Activated naive CD8-positive, alpha-beta T cell (primary cell): ENCODE data around the gene GDPD4.

Experiments
- H3K27ac Mint-ChIP-seq: one replicate; pipeline ENCODE4 v1.8.0; 2021; ENCODE audit warnings: mixed read lengths
- H3K27me3 Mint-ChIP-seq: one replicate; pipeline ENCODE4 v1.8.0; 2021; ENCODE audit warnings: mixed read lengths
- H3K36me3 Mint-ChIP-seq: one replicate; pipeline ENCODE4 v1.8.0; 2021; ENCODE audit warnings: mixed read lengths
- H3K4me1 Mint-ChIP-seq: one replicate; pipeline ENCODE4 v1.8.0; 2021; ENCODE audit warnings: low read depth, mixed read lengths
- H3K4me3 Mint-ChIP-seq: one replicate; pipeline ENCODE4 v1.8.0; 2021; ENCODE audit warnings: mild to moderate bottlenecking, mixed read lengths
- H3K9me3 Mint-ChIP-seq: one replicate; pipeline ENCODE4 v1.8.0; 2021; ENCODE audit warnings: low read depth, mixed read lengths

Gene GDPD4

DNA sequence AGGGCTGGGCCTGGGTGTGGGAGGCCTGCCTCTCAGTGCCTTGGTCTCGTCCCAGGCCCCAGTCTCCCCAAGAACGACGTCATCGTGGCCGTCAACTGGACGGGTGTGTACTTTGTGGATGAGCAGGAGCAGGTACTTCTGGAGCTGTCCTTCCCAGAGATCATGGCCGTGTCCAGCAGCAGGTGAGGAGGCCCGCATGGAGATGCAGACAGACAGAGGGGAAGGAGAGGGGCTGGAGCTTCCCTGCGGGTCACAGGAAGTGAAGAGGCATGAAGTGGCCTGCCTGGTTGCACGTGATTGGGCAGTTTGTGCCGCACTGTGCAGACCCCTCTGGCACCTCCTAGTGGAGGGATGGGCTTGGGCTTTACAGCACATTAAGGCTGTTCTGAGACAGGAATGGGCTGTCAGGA lies 103.0 kb downstream of the GDPD4 start:
- H3K27ac Mint-ChIP-seq: no peak overlapping the region
- H3K36me3 Mint-ChIP-seq: no peaks in the 10 kb centered on the region
- H3K4me1 Mint-ChIP-seq: no peaks in the 10 kb centered on the region
- no peaks in the 10 kb centered on the region for H3K9me3 Mint-ChIP-seq
- H3K27me3 Mint-ChIP-seq: no peaks in the 10 kb centered on the region
- no peak overlapping the region for H3K4me3 Mint-ChIP-seq

DNA sequence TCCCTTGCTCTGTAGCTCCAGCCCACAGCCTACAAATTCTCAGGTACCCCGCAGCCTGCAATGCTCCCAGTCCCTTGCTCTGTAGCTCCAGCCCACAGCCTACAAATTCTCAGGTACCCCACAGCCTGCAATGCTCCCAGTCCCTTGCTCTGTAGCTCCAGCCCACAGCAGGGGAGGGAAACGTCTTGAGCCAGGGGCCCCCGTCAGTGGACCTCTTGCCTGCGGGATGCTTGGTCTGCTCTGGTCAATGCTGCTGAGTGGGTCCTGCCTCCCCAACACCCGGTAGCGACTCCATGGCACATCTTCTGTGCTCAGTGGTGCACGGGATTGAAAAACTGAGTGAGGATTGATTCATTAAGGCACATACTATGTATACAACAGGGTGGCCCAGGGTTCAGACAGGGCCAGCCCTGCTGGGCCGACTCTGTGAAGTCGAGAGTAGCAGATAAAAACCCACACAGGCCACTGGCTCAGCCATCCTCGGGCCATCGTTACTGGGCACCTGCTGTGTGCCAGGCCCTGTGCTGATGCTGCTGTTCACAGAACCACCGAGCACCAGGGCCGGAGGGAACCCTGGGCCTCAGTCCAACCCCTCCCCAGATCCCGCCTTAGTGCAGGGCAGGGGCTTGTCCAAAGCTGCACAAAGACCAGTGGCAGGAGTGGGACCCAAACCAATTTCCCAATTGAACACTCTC lies 103.7 kb downstream of the GDPD4 start:
- H3K36me3 Mint-ChIP-seq: no peaks in the 10 kb centered on the region
- H3K27me3 Mint-ChIP-seq: no peaks in the 10 kb centered on the region
- H3K4me3 Mint-ChIP-seq: no peak overlapping the region
- H3K9me3 Mint-ChIP-seq: no peaks in the 10 kb centered on the region
- no peak overlapping the region for H3K27ac Mint-ChIP-seq
- no peaks in the 10 kb centered on the region for H3K4me1 Mint-ChIP-seq

DNA sequence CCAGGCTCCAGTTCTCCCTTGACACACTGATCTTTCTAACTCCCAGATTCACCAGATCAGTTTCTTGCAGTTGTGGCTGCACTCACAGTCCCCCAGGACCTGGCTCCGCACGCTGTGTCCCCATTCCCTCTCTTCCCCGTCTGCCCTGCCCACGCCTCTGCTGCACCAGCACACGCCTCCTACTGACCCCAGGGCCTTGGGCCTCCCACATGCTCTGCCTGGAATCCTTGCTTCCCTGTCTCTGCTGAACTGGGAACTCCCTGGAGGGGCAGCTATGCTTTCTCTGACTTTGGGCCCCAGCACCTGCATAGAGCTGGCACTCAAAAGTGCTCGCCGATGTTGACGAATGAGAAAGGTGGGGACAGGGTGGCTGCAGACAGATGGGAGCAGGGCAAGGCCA lies 104.5 kb downstream of the GDPD4 start:
- no peaks in the 10 kb centered on the region for H3K9me3 Mint-ChIP-seq
- H3K27ac Mint-ChIP-seq: no peak overlapping the region
- H3K4me1 Mint-ChIP-seq: no peaks in the 10 kb centered on the region
- H3K27me3 Mint-ChIP-seq: no peaks in the 10 kb centered on the region
- H3K4me3 Mint-ChIP-seq: no peak overlapping the region
- H3K36me3 Mint-ChIP-seq: no peaks in the 10 kb centered on the region

DNA sequence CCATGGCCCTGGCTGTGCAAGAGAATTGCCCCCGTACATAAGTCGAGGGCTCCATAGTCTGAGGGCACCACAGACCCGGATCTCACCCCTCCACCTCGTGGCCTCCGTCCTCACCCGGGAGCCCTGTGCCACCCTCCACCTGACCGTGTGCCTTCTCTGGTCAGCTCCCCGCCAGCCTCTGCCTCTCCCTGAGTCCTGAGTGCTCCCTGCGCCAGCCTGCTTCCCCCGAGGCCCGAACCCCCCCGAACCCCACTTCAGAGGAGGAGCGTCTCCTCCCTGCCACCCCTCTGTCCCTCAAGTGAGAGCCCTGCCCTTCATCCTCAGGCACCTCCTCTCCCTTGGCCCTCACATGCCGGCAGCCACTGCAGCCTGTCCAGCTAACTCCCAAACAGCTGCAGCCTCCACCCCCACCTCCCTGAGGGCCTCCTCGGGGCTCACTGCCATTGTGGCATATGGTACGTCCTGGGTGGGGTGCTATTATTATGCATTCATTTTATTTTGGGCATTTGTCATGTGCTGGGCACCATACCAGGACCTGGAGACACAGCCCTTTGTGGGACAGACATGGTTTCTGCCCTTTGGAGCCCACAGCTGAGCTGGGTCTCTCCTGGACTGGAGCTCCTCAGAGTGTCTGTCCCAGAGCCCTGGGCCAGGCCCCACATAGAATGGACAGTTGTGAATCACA lies 106.3 kb downstream of the GDPD4 start:
- H3K9me3 Mint-ChIP-seq: no peaks in the 10 kb centered on the region

DNA sequence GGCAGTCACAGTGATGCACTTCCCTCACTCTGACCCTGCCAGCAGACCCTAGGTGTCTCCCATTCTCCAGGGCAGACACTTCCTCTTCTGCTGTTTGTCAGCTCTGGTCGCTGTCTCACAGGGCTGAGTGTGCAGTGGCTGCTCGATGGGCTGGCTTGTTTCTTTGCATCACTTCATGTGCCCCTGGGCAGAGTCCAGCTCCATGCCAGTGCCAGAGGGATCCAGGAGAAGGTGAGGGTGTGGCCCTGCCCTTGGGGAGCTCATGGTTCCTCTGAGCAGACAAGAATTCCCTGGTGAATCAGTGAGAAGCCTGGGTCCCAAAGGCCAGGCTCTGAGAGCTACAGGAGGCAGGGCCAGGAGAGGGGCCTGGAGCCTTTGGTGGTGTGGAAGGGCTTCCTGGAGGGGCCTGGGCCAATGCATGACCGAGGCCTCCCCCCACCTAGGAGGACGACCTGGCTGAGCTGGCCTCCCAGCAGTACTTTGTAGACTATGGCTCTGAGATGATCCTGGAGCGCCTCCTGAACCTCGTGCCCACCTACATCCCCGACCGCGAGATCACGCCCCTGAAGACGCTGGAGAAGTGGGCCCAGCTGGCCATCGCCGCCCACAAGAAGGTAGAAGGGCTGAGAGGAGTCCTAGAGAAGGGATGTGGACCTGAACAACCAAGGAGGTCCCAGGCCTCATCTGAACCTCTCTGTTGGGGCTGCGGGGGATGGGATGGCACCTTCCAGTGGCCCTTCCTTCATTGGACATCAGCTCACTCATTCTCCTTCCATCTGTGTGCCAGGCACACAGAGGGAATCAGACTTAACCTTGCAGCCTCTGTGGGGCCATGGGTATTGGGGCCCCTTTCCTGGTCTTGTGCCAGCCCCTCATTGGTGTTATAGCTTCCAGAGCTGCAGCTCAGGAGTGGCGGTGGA lies 107.3 kb downstream of the GDPD4 start:
- no peak overlapping the region for H3K4me3 Mint-ChIP-seq
- no peaks in the 10 kb centered on the region for H3K4me1 Mint-ChIP-seq
- no peaks in the 10 kb centered on the region for H3K36me3 Mint-ChIP-seq
- H3K9me3 Mint-ChIP-seq: no peaks in the 10 kb centered on the region
- no peak overlapping the region for H3K27ac Mint-ChIP-seq
- H3K27me3 Mint-ChIP-seq: no peaks in the 10 kb centered on the region

More for the DNA sequence above, 106.3 kb downstream of the GDPD4 start:
- H3K27me3 Mint-ChIP-seq: no peaks in the 10 kb centered on the region
- no peak overlapping the region for H3K4me3 Mint-ChIP-seq
- H3K36me3 Mint-ChIP-seq: no peaks in the 10 kb centered on the region
- no peak overlapping the region for H3K27ac Mint-ChIP-seq
- H3K4me1 Mint-ChIP-seq: no peaks in the 10 kb centered on the region

DNA sequence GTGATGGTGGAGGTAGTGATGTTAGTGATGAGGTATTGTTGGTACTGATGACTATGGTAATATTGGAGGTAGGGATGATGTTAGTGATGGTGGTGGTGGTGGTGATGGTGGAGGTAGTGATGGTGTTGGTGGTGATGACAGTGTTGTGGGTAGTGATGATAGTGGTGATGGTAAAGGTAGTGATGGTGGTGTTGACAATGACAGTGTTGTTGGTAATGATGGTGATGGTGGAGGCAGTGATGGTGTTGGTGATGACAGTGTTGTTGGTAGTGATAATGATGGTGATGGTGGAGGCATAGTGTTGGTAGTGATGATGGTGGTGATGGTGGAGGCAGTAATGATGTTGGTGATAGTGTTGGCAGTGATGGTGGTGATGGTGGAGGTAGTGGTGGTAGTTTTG lies 108.3 kb downstream of the GDPD4 start:
- no peaks in the 10 kb centered on the region for H3K27me3 Mint-ChIP-seq
- no peaks in the 10 kb centered on the region for H3K9me3 Mint-ChIP-seq
- no peaks in the 10 kb centered on the region for H3K4me1 Mint-ChIP-seq
- no peak overlapping the region for H3K27ac Mint-ChIP-seq
- H3K36me3 Mint-ChIP-seq: no peaks in the 10 kb centered on the region
- no peak overlapping the region for H3K4me3 Mint-ChIP-seq

DNA sequence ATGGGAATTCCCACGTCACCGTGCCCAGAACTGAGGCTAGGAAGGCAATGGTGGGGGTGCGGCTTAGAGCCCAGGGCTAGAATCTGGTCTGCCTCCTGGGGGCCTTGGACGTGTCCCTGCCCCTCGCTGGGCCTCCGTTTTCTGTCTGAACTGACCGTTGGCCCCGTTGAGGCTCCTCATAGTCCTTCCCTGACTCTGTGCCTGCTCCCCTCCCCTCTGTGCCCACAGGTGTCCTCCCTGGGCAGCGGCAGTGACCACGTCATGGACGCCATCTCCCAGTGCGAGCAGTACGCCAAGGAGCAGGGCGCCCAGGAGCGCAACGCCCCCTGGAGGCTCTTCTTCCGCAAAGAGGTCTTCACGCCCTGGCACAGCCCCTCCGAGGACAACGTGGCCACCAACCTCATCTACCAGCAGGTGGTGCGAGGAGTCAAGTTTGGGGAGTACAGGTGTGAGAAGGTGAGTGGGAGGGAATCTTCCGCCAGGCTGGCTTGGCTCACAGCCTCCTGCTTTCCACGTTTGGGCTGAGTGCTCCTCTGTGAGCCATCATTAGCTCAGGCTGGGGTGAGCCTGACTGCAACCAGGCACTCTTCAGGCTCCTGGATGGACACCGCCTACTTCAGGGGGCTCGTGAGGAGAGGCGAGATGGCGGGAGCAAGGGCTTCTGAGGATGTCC lies 109.5 kb downstream of the GDPD4 start:
- Mint-ChIP-seq H3K36me3 (no peaks in the 10 kb centered on the region), H3K27ac (no peak overlapping the region), H3K4me1 (no peaks in the 10 kb centered on the region), H3K4me3 (no peak overlapping the region), H3K9me3 (no peaks in the 10 kb centered on the region), H3K27me3 (no peaks in the 10 kb centered on the region)

DNA sequence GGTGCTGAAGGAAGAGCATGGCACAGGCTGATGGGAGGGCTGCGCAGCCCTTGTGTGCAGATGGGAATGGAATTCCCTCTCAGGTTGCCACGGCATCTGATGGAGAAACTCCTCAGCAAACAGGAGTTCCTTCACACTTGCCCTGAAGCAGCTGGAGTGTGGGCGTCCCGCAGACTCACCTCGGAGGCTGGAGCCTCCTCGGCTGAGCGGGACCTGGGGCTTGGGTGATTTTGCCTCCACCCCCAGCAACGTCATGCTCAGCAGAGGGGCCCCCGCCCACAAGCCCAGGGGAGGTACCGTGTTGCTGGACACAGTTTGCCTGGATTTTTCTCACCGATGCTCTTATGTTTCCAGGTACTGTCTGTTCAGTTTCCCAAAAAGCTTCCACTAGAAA lies 110.1 kb downstream of the GDPD4 start:
- no peak overlapping the region for H3K27ac Mint-ChIP-seq
- H3K36me3 Mint-ChIP-seq: no peaks in the 10 kb centered on the region
- no peak overlapping the region for H3K4me3 Mint-ChIP-seq
- no peaks in the 10 kb centered on the region for H3K9me3 Mint-ChIP-seq
- no peaks in the 10 kb centered on the region for H3K27me3 Mint-ChIP-seq
- no peaks in the 10 kb centered on the region for H3K4me1 Mint-ChIP-seq

DNA sequence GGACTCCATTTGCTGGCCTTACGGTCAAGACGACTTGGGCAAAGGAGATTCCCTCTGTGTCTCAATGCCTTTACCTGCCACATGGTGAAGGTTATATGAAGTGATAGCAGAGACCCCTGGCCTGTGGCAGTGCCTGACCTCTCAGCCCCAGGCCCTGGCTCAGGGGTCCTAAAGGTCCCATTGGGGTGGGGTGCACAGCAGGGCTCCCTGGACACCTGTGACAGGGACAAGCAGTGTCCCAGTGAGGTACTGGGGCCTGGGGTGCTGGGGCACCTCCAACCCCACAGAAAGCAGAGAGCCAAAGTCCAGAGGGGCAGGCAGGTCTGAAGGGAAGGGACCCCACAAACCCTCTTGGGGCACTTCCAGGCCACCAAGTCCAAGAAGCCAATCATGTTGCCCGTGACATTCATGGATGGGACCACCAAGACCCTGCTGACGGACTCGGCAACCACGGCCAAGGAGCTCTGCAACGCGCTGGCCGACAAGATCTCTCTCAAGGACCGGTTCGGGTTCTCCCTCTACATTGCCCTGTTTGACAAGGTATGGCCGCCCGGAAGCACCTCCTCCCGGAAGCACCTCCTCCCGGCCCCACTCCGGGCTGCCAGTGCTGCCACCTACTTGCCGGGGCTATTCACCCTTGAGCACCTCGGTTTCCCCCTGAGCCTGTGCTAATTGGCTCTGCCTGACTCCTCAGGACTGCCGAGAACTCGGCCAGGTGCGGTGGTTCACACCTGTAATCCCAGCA lies 111.0 kb downstream of the GDPD4 start:
- Mint-ChIP-seq H3K4me3 (no peak overlapping the region), H3K27ac (no peak overlapping the region), H3K4me1 (no peaks in the 10 kb centered on the region), H3K27me3 (no peaks in the 10 kb centered on the region), H3K36me3 (no peaks in the 10 kb centered on the region), H3K9me3 (no peaks in the 10 kb centered on the region)

DNA sequence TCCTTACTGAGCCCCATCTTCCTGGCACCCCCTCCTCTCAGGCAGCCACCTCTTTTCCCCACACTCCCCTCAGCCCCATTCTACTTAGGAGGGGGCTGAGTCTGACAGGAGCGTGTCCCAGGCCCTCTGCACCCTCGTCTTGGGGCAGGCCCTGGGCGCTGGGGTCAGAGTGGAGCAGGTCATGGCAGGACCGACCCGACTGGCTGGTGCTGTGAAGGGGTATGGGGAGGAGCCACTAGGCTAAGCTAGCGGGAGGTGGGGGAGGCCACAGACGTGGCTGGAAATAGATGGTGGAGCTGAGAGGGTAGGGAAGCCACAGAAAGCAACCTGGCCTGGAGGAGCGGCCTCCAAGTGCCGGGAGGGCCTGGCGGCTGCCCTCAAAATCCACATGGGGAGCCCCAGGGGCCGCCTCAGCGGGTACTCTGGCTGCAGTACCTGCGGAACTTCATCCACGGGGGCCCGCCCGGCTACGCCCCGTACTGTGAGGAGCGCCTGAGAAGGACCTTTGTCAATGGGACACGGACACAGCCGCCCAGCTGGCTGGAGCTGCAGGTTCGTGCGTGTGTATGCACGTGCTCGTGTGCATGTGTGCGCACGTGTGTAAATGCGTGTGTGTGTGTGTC lies 111.8 kb downstream of the GDPD4 start:
- no peaks in the 10 kb centered on the region for H3K9me3 Mint-ChIP-seq
- no peaks in the 10 kb centered on the region for H3K27me3 Mint-ChIP-seq
- H3K27ac Mint-ChIP-seq: no peak overlapping the region
- H3K36me3 Mint-ChIP-seq: no peaks in the 10 kb centered on the region
- no peak overlapping the region for H3K4me3 Mint-ChIP-seq
- H3K4me1 Mint-ChIP-seq: no peaks in the 10 kb centered on the region

DNA sequence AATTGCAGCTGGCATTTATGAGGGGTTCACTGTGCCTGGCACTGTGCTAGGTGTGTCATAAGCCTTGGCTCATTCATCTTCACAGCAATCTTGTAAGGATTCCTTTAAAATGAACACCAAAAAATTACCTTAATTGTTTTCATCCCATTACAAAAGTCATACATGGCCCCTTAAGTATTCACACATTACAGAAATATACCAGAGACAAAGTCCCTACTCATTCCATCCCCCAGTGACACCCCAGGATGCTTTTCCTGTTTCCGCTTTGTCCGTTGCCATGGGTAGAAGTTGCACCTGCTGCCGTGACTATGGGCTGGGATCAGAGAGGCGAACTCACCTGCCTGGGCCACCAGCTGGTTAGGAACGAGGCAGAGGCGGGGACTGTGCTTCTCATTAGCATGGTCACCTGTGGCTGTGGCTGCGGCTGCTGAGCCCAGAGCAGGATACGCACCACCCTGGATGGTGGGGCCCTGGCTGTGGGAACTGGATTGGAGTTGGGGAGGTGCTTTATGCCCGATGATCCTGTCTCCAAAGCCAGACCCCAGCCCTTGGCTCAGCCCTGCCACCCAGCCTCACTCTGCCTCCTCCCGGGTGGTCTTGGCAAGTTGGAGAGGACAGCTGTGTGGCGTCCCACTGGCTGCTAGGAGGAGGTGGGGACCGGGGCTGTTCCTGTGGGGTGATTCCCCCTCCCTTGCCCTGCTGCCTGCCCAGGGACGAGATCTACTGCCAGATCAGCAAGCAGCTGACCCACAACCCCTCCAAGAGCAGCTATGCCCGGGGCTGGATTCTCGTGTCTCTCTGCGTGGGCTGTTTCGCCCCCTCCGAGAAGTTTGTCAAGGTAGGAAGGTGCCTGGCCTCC lies 112.6 kb downstream of the GDPD4 start:
- H3K27ac Mint-ChIP-seq: no peak overlapping the region
- H3K9me3 Mint-ChIP-seq: no peaks in the 10 kb centered on the region
- H3K36me3 Mint-ChIP-seq: no peaks in the 10 kb centered on the region
- H3K27me3 Mint-ChIP-seq: no peaks in the 10 kb centered on the region
- H3K4me3 Mint-ChIP-seq: no peak overlapping the region
- no peaks in the 10 kb centered on the region for H3K4me1 Mint-ChIP-seq

DNA sequence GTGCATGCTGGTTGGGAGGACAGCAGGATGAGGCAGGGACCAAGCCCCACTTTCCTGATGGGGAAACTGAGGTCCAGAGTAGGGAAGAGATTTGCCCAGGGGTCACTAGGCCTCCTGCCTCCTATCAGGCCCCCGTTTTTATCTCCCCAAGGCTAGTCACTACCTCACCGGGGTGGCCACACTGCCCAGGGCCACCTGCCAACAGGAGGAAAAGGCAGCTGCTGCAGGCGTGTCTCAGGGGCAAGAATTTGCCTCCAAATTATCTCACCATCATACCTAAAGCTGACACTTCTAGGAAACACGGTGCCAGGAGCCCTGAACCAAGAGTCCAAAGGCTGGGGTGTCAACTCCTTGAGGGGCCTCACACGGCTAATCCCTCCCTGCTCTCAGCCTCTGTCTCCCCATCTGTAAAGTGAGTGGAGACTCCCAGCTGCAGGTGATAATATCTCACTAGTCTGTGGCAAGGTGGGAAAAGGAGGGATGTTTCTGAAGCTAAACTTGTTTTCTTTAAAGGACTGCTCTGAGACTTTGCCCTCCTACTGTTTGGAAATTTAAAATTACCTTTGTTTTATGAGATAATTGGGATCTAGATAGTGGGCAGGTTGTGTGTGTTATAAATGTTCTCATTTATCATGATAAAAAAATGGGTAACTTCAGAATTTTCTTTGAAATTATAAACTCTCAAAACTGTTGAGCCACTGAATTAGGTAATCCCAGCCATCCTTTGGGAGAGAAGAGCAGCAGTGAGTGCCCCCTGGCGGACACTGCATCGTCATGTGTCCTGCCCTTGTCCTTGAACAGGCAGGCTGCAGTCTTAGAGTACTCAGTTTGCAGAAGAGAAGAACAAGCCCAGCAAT lies 113.5 kb downstream of the GDPD4 start:
- Mint-ChIP-seq H3K27me3 (no peaks in the 10 kb centered on the region), H3K36me3 (no peaks in the 10 kb centered on the region), H3K4me1 (no peaks in the 10 kb centered on the region), H3K27ac (no peak overlapping the region), H3K9me3 (no peaks in the 10 kb centered on the region), H3K4me3 (no peak overlapping the region)
